ENCODE measurements around the gene COL23A1. TPM values are rescaled to one million over a fixed set of nuclear protein-coding genes. Genes with fewer than 3 reads are reported as not detected.

COL23A1 gene
- total RNA-seq, 4 donors from 2014 or later = 7.9 to 20.4 (median 12.0) TPM

DNA sequence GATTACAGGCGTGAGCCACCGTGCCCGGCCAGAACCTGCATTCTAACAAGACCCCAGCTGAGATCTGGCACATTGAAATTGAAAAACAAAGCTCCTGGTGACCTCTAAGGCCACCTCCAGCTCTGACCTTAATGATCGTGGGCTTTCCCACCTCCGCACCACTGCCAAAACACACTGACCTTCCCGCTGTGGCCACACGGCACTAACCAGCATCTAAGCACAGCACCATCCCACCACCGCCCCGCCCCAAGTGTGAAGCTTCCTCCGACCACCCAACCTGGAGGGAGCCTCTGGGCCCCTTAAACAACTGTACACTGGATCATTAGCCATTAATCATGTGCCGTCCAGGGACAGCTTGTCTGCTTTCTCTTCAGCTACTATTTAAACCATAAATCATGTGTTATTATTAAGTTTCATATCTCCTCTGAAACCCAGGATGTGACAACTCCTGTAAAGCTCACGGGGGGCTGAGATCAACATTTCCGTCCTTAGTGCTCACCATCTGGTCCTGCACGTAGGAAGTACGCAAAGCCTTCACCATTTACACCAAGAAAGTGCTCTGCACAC is 80.6 kb downstream of the COL23A1 start:
- peaks cover 0 to 43% (median 0%) of the 10 kb centered on the region in 4 donors for H3K9me3 ChIP-seq
- H3K27ac ChIP-seq = no peak overlapping the region
- H3K4me3 ChIP-seq = no peak overlapping the region
- WGBS, 2 donors = 81 to 83% methylated on average over 15 of the region's 15 CpGs
- peaks cover 0 to 11% (median 0%) of the 10 kb centered on the region in 4 donors for H3K4me1 ChIP-seq
- no peak for TF ChIP-seq EP300 (IDR thresholded peaks at IDR 0.05)
- TF ChIP-seq, protein P1, sequence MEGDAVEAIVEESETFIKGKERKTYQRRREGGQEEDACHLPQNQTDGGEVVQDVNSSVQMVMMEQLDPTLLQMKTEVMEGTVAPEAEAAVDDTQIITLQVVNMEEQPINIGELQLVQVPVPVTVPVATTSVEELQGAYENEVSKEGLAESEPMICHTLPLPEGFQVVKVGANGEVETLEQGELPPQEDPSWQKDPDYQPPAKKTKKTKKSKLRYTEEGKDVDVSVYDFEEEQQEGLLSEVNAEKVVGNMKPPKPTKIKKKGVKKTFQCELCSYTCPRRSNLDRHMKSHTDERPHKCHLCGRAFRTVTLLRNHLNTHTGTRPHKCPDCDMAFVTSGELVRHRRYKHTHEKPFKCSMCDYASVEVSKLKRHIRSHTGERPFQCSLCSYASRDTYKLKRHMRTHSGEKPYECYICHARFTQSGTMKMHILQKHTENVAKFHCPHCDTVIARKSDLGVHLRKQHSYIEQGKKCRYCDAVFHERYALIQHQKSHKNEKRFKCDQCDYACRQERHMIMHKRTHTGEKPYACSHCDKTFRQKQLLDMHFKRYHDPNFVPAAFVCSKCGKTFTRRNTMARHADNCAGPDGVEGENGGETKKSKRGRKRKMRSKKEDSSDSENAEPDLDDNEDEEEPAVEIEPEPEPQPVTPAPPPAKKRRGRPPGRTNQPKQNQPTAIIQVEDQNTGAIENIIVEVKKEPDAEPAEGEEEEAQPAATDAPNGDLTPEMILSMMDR (IDR thresholded peaks at IDR 0.05) = no peak
- TF ChIP-seq POLR2A (IDR thresholded peaks at IDR 0.05) = no peak
- H3K36me3 ChIP-seq = no peaks in the 10 kb centered on the region
- no peak for DNase-seq (ENCODE audit: low spot score in 2 of 2)
- no peaks in the 10 kb centered on the region for H3K27me3 ChIP-seq

DNA sequence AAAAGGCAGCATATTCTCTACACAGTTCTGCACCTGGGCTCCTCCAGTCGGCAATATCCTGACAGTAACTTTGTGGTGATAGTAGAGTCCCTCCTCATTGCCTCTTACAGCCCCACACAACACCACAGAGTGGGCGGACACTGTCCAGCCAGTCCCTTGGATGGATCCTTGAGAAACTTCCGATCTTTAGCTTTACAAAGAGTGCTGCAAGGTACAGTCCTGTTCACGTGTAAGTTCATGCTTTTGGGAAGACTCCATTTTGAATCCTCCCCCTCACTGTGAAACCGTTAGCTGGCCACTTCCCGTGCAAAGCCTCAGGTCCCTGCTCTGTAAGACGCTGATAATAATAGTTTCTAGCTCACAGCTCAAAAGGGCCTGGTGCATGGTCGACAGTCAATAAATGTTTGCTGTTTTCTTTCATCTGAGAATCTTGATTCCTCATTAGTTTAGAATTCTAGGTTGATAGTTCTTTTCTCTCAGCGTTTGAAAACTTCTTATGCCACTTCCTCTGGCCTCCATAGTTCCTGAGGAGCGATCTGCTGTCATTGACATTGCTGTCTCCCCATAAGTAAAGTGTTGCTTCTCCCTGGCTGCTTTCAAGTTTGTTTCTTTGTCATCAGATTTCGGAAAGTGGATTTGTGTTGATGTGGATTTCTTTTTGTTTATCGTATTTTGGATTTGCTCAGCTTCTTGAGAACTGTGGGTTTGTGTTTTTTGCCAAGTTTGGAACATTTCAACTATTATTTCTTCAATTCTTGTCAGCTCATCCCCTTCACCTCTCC is 82.9 kb downstream of the COL23A1 start:
- Histone ChIP-seq H3K27me3 (no peaks in the 10 kb centered on the region), H3K9me3 (peaks cover 0 to 25% (median 0%) of the 10 kb centered on the region in 4 donors), H3K4me1 (peaks cover 0 to 11% (median 0%) of the 10 kb centered on the region in 4 donors), H3K36me3 (no peaks in the 10 kb centered on the region), H3K4me3 (no peak overlapping the region), H3K27ac (no peak overlapping the region)
- WGBS, 2 donors = 90 to 92% methylated on average over 12 of the region's 12 CpGs
- no peak for TF ChIP-seq EP300 (IDR thresholded peaks at IDR 0.05)
- TF ChIP-seq POLR2A (IDR thresholded peaks at IDR 0.05) = no peak
- DNase-seq (ENCODE audit: low spot score in 2 of 2) = no peak

DNA sequence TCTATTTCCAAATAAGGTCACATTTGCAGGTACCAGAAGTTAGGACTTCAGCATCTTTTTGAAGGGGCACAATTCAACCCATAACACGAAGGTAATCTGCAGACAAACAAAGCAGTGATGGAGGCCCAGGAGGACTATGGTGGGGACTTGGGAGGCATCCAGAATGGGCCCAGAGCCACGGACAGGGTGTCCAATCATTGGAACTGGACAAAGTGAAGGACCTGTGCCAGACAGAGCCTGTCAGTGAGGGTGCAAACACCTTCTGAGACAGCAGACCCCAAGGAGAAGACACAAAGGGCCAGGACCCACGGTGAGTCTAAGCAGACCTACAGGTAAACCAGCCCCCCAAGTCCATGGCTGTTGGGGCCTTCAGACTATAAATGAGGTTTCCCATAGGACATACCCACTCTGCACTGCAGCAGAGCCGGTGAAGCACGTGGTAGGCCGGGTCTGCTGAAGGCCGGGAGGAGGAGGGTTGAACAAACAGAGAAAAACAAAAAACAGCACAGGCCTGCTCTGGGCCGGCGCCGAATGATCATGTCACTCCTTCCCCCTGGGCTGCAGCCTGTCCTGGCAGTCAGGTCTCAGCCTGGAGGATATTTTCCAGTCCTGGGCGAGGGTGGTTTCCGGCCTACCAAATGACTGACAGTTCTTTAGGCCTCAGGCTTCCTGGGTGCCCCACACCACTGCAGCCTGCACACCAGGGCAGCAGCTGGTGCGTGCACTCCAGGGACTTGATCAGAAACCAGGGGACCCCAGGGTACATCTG is 84.4 kb downstream of the COL23A1 start:
- Histone ChIP-seq H3K4me1 (peaks cover 0 to 11% (median 0%) of the 10 kb centered on the region in 4 donors), H3K36me3 (no peaks in the 10 kb centered on the region), H3K27me3 (no peaks in the 10 kb centered on the region), H3K27ac (no peak overlapping the region), H3K4me3 (no peak overlapping the region), H3K9me3 (peaks cover 0 to 36% (median 0%) of the 10 kb centered on the region in 4 donors)
- DNase-seq (ENCODE audit: low spot score in 2 of 2) = no peak
- TF ChIP-seq POLR2A (IDR thresholded peaks at IDR 0.05) (no peak), EP300 (IDR thresholded peaks at IDR 0.05) (no peak)
- TF ChIP-seq, protein P1 (IDR thresholded peaks at IDR 0.05) = no peak
- WGBS, 2 donors = 61 to 67% methylated on average over 12 of the region's 13 CpGs

DNA sequence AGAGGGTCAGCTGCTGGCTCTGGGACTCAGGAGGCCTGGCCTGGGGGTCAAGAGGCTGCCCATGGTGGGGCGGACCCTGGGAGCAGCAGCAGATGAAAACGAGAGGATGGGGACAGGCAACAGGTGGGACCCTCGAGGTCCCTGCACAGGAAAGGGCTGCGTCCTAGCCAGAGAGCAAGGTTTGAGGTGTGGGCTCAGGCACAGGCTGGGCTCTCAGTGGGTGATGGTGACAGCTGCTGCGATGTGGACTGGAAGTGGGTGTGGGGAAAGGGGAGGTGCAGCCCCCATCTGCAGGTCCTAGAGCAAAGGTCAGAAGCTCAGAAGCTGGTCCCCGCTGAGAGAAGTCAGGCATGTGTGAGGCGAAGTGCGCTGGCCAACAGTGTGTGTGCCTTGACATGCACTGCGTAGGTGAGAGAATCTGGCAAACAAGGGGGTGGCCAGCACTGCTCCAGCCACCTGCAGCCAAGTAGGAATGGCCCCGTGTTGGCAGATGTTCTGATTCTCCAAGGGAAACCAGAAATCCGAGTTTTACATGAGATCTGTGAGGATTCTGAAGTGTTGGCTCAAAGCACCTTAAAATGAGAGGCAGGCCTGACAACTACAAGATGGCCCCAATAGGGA is 85.7 kb downstream of the COL23A1 start:
- Histone ChIP-seq H3K9me3 (peaks cover 0 to 33% (median 0%) of the 10 kb centered on the region in 4 donors), H3K4me3 (no peak overlapping the region), H3K4me1 (peaks cover 0 to 11% (median 0%) of the 10 kb centered on the region in 4 donors), H3K27ac (no peak overlapping the region), H3K36me3 (no peaks in the 10 kb centered on the region), H3K27me3 (no peaks in the 10 kb centered on the region)
- no peak for DNase-seq (ENCODE audit: low spot score in 2 of 2)
- WGBS, 2 donors = 74 to 78% methylated on average over 11 of the region's 11 CpGs
- TF ChIP-seq POLR2A (IDR thresholded peaks at IDR 0.05) = no peak
- TF ChIP-seq, protein P1 (IDR thresholded peaks at IDR 0.05) = no peak

DNA sequence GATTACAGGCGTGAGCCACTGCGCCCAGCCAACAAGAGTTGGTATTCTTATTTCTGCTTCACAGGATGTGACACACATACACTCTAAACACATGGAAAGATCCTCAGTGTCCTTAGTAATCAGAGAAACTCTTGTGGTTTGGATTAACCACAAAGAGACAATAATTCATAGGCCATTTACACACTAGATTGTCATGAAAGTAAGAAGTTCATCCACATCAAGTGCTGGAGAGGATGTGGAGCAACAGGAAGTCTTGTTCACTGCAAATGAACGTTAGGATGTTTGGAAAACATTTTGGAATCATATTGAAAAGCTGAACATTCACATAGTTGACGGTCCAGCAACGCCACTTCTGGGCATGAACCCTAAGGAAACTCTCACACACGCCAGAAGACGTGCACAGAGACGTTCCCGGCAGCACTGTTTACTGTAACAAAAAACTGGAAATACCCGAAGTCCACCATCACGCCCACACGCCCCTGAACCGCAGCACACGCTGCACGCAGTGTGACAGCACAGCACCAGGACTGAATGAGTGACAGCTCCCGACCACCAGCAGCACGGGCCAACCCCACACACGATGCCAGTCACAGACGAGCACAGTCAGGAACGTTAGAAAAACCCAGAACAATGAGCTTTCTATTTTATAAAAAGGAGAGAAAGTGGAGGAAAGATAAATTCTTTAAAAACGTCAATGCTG is 87.6 kb downstream of the COL23A1 start:
- WGBS, 2 donors = 78 to 81% methylated on average over 21 of the region's 21 CpGs
- TF ChIP-seq POLR2A (IDR thresholded peaks at IDR 0.05) = no peak
- TF ChIP-seq, protein P1 (IDR thresholded peaks at IDR 0.05) = no peak
- TF ChIP-seq EP300 (IDR thresholded peaks at IDR 0.05) = no peak
- Histone ChIP-seq H3K4me3 (no peak overlapping the region), H3K27ac (no peak overlapping the region), H3K27me3 (no peaks in the 10 kb centered on the region), H3K4me1 (no peaks in the 10 kb centered on the region), H3K9me3 (peaks cover 0 to 23% (median 0%) of the 10 kb centered on the region in 4 donors), H3K36me3 (no peaks in the 10 kb centered on the region)
- DNase-seq (ENCODE audit: low spot score in 2 of 2) = no peak

Measured in tibial nerve (tissue), 4 donors.